NCI-H187 treated with DMSO at 0.1 percent for 48 hours (cell line): ENCODE data around the gene TAS2R41.
"Not testable (repeated sequence)": the region's sequence is repeated elsewhere in the genome, so short reads cannot be mapped to it uniquely, and the experiment has no call there.

Experiments
- DNase-seq: peaks from one replicate; lab custom pipeline; 2025; lab: John Stamatoyannopoulos, UW

The TAS2R41 gene

DNA sequence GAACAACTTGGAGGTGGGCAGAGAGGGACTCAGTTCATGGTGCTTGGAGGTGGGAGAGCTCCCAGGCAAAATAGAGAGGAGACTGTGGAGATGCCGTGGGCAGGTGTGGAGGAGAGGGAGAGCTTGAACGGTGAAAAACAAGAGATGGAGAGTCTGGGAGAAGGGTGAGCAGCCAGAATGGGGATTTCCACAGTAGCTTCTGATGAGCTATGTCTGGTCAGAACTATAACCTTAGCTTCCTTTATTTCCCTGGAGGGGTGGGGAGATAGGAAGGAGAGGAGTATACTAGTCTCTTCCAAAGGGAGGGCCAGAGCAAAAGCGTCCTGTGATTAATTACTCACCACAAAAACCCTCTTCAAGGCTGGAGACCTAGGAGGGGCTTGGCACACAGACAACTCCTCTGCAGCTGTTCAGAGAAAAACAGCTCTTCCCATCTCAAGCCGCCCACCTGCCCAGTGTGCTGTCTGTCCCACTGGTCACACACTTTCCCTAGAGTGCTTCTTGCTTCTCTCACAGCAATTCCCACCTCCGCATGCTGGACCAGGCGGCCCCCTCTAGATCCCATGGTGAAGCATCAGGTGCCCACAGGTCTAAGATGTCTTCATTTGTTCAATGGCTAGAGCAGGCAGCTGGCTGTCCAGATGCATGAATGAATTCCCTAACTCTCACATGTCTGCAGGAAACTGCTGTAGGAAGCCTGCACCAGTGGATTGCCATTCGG is 41.9 kb downstream of the TAS2R41 start:
- no peak for DNase-seq

DNA sequence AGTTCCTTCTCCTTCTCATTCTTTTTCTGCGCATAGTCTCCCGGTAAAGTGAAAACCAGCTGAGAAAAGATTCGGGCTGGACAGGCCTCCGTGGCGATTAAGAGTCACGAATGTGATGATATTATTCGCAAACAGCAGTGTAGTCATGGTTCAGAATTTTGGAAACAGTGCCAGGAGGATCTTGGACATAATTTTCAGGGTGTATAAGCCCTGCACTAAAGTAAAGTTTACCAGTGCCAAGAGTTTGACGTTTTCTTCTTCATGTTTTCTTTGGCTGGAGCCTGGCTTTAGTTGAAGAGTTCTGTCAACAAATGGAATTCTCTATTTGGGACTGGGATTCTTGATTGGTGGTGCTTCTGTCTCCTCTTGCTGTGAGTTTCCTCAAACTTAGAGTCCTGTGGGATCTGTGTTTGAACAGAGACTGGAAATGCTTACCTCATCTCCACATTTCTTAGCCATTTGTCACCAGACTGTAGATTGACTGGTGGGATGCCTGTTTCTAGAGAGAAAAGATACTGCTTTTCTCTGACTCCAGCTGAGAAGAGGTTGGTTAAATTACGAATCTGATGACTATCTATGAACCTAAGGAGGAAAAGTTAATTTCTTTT is 44.7 kb downstream of the TAS2R41 start:
- not testable (repeated sequence) for DNase-seq
